HG03097 (cell line): ENCODE results near the gene USP21.
A peak's percentile ranks its signal among the peaks of the same experiment; 100 is the strongest.

ENCODE experiments used
- ATAC-seq: cut with Tn5 transposase; IDR thresholded peaks from one replicate; pipeline ENCODE4 v1.9.1; 2021; ENCODE audit not compliant: unreplicated experiment, low FRiP score

The USP21 gene

DNA sequence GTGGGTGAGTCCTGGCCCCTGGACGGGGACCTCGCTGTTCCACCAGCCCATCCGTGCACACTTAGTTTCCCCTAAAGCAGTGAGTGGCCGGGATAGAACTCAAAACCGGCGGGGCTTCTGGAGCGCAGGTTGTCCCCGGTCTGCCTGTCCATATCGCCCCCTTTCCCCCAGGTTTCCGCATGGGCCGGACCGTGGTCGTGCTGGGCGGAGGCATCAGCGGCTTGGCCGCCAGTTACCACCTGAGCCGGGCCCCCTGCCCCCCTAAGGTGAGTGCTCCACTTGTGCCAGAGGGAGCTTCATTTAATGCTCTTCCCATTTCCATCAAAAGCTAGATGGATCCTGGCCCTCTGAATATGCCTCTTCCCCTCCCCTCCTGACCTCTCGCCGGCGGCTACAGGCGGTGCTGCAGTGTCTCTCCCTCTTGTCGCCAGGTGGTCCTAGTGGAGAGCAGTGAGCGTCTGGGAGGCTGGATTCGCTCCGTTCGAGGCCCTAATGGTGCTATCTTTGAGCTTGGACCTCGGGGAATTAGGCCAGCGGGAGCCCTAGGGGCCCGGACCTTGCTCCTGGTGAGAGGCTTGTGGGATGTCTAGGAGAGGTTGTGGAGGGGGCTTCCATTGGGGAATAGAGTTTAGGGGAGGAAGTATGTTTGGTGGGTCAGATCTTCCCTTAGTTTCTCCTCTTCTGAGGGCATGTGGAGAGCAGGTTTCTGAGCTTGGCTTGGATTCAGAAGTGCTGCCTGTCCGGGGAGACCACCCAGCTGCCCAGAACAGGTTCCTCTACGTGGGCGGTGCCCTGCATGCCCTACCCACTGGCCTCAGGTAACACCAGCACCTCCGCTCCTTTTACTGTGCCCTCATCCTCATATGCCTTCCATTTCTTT, 7.6 kb downstream of the USP21 start:
- ATAC-seq: no peak

DNA sequence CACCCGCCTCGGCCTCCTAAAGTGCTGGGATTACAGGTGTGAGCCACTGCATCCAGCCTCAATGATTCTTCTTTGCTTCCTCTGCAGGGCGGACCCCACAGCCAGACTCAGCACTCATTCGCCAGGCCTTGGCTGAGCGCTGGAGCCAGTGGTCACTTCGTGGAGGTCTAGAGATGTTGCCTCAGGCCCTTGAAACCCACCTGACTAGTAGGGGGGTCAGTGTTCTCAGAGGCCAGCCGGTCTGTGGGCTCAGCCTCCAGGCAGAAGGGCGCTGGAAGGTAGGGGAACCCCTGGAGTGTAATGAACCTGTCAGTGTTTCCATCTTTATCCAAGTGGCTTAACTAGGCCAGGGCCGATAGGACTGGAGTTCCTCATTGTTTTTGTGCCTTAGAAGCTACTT, 9.6 kb downstream of the USP21 start:
- no peak for ATAC-seq

DNA sequence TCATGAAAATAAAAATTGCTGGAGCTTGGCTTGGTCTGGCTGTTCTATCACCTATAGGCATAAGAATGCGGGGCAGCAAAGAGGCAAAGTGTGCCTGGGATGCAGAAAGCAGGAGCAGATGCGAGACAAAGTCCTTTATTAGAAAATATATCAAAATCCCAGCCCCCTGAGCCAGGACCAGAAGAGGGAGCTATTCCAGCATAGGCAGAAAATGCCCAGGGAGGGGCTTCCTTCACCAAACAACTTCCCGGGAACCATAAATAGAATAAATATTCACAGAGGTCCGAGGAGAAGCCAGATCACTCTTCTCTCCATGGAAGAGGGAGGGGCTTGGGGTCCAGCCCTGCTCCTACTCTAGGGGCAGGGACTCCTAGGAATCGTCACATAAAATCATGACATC, 11.9 kb downstream of the USP21 start:
- ATAC-seq: no peak

DNA sequence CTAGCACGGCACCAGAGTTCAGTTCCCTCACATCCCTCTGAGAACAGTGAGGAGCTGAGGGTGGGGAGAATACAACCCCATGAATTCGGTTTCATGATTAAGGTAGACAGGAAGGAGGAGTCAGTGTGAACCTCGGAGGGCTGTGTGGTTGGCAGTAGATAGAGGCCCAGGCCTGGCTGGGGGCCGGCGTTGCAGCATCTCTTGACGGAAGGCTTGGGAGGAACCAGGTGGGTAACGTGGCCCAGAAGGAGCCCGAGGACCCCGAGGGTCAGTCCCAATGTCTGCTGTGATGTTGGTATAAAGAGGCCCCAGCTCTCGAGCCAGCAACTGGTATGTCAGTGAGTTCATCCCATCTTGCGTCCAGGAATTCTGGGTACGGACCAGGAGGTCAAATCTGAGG, 12.4 kb downstream of the USP21 start:
- no peak for ATAC-seq

DNA sequence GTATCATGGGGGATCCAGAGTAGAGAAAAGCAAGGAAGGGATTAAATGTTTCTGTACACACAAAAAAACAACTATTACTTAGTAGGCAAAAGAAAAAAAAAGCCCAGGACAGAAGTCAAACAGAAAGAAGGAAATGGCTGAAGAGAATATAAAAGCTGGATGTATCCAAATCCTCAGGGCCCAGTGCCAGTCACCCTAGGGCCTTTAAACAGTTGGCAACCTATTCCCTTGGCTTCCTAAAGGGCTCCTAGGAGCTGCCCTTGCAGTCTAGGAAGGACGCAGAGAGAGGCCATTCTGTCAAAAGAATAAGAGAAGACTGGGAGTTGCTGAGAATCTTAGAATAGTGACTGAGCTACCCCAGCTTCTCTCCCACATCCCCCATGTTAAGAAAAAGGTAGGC, 13.0 kb downstream of the USP21 start:
- no peak for ATAC-seq

DNA sequence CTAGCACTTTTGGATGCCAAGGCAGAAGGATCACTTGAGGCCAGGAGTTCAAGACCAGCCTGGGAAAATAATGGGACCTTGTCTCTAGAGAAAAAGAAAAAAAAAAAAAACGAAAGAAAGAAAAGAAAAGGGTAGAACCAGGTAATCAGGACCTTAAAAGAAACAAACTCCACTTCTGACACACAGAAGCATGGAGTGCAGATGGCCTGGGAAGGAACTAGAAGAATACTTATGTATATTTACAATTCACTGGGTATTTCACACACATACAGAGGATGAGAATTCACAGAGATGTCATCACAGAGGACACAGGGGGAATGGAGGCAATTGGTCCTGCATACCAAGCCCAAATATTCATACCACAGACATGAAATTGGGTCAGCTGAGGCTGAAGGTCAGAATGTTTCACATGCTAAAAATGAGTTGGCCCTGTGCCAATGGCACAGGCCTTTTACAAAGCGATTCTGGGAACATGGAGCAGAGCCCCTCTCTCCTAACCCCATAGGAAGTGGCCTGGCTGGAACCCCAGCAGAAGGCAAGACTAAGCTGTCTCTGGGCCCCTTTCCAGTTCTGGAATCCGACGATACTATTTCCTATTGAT, 13.6 kb downstream of the USP21 start:
- no peak for ATAC-seq

DNA sequence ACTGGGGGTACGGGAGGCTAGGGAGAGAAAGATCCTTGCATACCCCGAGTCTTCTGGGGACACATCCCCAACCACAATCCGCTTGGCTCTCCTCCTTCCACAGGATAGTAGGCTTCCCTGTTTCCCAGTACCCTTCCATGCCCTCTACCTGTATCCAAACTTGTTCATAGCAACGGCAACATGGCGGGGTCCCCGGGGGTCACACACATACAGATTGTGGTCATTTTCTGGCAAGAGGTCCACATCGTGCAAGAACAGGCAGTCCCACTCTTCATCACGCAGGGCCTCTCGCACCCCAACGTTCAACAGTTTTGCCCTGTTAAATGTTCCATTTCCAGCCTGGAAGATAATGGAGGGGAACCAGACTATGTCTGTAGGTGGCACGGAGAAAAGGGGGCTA, 14.4 kb downstream of the USP21 start:
- no peak for ATAC-seq

DNA sequence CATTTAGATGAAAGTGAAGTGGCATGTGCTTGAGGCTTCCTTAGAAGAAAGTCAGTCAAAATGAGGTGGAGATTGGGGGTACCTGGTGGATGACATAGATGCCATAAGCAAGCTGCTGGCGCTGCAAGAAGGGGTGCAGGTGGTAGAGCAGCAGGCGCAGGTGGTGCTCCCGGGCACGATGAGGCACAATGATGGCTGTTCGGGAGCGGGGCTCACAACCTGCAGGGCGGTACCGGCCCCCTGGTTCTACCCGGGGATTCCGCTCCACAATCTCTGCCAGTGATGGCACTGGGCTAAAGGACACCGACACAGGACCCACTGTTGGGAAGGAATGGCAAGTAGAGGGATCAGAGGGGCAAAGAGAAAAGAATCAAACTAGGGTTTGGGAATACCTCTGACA, 15.6 kb downstream of the USP21 start:
- no peak for ATAC-seq

DNA sequence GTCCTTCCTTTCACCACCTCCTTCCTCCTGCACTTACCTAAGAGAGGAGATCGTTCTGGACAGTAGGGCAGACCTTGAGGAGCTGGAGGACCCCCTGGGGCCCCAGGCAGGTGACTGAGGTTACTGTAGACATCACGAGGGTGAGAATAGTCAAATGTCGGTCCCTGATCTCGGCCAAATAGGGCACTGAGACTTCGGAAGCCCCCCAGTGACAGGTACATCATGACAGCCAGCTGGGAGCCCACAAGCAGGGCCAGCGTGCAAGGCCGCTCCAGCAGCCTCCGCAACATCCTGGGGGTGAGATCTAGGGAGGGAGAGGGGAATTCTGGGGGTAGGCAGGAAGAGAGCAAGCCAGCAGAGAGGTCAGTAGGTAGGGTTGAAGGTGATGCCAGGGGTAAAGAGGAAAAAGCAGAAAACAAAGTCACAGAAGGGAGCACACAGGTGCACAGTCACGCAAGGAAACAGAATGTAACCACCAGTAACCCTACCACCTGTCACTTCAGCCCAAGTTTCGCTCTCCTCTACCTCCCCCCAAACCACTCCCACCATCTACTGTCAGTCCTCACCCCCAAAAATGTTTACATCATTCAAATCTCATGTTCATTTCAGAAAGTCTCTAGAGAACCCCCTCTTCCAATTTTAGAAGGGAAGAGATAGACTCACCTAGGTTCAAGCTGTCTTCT, 16.6 kb downstream of the USP21 start:
- no peak for ATAC-seq

DNA sequence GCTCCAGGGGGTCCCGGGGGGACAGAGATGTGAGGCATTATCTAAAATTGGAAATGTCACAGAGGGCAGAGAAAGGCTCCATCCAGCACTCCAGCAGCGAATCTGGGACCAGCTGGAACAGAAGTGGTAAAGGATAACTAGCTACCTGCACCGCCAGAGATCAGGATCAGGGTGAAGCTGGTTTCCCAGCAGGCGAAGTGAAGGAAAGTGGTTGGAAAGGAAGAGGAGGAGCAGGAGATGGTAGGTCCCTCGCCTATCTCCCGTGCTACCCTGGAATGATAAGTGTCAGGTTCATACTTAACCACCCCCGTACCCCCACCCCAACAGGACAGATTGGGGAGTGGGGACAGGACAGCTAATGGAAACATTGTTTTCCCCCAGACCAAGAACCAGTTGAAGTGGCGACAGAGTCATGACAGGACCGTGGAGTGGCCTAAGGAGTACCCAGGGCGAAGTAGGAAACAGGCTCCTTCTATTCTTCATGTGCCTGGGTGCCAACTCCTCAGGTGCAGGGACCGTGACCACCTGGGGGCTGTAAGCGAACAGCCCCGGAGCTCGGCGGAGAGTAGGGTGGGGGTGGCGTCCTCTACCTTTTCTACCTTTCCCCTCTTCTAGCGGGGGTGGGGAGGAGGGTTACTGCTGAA, 17.3 kb downstream of the USP21 start:
- peak; percentile 14 for ATAC-seq

DNA sequence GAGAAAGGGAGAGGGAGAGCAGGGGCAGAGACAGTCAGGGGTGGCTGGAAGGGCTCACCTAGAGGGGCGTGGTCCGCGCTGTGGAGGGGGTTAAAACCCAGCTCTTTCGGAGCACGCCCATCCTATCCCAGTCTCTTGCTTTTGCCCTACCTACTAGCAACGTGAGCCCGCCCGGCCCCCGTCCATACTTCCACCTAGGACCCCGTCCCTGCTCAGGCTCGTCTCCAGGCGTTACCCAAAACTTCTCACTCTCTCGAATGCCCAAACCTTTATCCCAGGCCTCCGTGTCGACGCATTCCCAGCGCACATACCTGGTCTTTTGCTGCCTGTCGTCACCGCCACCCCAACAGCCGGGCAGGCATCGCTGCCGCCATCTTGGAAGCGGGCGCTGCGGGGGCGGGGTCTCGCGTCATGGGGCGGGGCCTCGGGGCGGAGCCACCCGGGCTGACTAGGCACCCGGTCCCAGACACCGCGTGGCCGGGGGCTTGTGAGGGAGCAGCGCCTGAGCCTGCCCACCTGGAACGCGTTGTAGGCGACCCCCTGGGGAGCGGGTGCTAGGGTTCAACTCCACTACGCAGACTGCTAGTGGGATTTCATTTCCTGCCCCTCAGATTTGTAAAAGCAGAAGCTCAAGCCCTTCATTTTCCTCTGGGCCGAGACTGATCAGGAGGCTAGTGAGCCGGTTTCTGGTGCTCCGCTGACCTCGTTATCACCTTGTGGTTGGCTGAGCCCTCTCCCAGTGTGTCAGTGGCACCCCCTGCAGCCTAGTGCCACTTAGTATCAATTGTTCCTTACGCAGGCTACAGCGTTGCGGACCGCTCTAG, 18.0 kb downstream of the USP21 start, which contains the start of gene B4GALT3:
TSS of gene B4GALT3 (minus strand) at position 396 of the 824 bp plus-strand sequence. CDS start 1,447 bp downstream, outside the sequence.
- ATAC-seq: peak; percentile 76

DNA sequence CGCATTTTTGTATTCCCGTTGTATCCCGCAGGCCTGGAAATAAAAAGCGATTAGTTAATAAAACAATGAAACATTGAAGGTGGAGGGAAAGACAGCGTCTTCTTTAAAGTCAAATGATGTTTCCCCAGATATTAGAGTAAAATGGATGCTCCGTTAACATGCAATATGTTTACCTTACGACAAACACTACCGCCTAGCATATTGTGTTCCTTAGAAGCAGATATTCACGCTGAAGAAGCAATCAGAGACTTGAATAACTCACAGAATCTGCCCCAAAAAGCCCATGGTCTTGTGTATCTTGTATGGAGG, 18.6 kb downstream of the USP21 start:
- ATAC-seq: no peak

DNA sequence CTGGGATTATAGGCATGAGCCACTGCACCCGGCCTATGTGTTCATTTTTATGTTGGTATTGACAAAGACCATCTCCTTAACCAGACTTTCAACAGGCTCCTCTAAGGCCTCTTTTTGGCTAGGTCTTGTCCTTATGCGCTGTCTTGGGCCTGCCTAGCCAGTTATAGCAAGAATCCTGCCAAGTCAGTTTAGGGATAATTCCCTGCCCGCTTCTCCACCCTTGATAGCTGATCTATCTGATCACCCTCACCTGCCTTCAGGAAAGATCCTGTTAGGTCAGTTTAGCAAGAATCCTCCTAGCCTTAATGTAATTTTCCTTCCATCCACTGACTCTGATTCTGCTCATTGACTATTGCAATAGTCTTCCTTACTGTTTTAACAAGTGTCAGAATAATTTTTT, 20.4 kb downstream of the USP21 start:
- no peak for ATAC-seq

DNA sequence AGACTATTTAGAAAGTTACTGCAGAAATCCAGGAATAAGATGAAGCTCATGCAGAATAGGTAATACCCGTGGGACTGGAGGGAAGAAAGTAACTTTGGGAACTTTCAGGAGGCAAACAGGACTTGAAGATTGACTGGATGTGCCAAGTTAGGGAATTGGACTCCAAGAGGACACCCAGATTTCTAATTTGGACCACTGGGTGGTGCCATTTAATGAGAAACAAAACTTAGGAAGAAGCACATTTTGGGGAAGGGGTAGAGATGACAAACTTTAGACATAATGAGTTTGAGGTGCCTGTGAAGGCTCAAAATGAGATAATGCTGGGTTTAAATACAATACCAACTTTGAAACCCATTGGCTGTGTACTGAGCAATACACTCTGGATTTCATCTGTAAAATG, 21.3 kb downstream of the USP21 start:
- no peak for ATAC-seq

DNA sequence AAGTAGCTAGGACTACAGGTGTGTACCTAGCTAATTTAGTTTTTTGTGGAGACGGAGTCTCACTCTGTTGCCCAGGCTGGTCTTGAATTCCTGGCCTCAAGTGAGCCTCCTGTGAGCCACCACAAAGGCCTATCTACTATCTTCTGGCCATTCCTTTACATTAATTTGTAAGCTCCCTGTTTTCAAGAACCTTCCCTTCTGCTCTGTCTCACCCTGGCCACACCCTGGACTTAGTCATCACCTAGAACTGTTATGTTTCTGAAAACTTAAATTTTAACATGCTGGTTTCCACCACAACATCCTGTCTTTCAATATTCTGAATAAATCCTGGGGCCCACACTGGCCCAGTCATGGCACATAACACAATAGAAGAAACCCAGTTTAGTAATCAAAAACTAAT, 22.9 kb downstream of the USP21 start:
- ATAC-seq: no peak

DNA sequence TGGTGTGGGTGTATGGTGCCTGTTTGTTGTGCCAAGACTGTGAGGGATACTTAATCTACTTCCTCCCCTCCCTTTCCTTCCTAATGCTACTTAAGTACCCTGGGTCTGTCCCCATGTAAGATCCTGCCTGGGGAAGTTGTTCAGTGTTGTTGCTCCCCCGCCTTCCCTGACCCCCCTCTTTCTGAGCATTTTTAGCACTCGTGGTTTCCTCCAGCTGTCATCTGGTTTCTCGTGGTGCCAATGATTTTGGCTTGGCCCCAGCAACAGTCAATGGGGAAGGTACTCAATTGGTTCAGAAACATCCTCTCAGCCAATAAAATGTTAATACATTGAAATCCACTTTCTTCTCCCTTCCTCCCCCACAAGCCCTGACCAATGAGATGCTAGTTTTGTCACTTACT, 26.0 kb downstream of the USP21 start:
- peak; percentile 49 for ATAC-seq

DNA sequence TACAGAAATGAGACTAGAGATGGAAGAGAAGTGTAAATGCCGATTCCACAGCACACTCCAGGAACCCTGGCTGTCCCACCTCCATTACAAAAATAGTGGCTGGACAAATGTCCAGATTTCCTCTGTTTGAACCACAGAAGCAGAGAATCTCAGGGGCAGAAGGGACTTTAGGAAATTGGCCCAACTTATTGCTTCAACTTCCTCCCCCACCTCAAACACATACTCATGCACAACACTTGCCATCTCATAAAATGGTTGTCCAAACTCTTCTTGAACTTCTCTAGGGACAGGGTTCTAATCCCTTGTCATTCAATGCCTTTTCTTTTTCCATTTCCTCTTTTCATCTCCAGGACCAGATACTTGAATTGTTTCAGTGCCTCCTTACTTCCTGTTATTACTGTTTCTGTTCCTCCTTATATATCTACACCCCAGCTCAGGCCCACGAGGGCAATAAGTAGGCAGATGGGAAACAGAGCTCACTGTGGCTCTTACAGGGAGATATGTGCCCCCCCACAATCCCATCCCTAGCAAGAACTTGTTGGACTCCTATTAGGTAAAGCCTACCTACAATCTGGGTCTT, 26.5 kb downstream of the USP21 start:
- peak; percentile 21 for ATAC-seq

DNA sequence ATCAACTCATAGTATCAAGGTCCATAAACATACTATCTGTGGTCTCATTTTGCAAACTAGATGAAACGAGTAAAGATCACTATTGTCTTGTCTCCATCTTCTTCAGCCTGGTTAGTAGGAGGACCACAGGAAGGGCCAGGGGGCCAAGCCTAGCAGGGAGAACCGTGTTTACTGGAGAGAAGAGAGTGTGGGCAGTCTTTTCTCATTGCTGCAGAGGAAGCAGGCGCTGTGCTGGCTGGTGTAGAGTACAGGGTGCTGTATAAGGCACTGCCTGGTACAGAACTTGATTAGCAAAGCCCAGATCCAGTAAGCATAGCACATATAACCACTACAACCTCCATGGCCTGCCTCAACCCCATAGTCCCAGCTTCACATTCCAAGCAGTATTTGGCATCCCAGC, 28.0 kb downstream of the USP21 start:
- no peak for ATAC-seq

DNA sequence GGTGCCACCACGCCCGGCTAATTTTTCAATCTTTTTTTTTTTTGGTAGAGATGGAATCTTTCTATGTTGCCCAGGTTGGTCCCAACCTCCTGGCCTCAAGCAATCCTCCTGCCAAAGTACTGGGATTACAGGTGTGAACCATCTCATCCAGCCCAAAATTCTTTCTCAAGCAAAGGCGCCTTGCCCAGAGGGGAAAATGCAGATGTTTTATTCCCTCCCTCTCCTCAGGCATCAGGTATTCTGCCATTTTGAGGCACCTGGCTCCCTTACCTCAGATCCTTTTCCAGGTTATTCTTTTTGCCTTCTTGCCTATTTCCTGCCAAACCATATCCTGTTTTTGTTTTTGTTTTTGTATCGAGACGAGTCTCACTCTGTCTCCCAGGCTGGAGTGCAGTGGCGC, 29.1 kb downstream of the USP21 start:
- no peak for ATAC-seq

DNA sequence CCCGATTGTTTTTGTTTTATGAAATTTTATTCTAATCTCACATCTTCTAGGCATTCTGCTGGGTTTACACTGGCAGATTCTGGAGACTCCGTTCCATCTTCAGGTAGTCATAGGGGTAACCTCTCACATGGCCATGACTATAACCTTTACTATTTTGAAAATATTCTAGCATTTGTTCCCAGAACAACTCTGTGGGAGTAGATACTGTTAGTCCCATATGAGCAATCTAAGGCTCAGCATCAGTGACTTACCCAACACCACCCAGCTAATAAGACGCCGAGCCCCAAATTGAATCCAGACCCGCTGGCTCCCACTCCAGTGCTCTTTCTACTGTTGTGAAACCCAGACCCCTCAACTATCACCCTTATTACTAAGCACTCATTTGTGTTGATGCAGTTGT, 29.7 kb downstream of the USP21 start:
- no peak for ATAC-seq
